Bronchial epithelial cell (primary cell): Measurements from ENCODE around the gene EYS. TPM values are rescaled to one million over a fixed set of nuclear protein-coding genes. Genes with fewer than 3 reads are reported as not detected.
"Not testable (repeated sequence)": the region's sequence is repeated elsewhere in the genome, so short reads cannot be mapped to it uniquely, and the experiment has no call there.

Experiments
- DNase-seq: peaks from one replicate; pipeline ENCODE4 v3.0.0-alpha.2; 2010; ENCODE audit warnings: low read depth
- FAIRE-seq: peaks from 2 replicates; lab custom pipeline; 2011; peaks lifted over from hg19 to GRCh38; lab: Jason Lieb, UNC
- H3K27me3 ChIP-seq: 2 replicates; pipeline ENCODE4 v1.5.1; 2011; ENCODE audit warnings: low read length; ENCODE audit not compliant: control insufficient read depth, insufficient read depth
- H3K36me3 ChIP-seq: 2 replicates; pipeline ENCODE4 v1.5.1; 2011; ENCODE audit warnings: low read length; ENCODE audit not compliant: control insufficient read depth, insufficient read depth
- H3K4me3 ChIP-seq: 2 replicates; pipeline ENCODE4 v1.5.1; 2011; ENCODE audit warnings: mild to moderate bottlenecking, low read depth, low read length, control low read depth
- CTCF ChIP-seq: IDR thresholded peaks from 2 replicates; pipeline ENCODE4 v1.5.1; 2011; ENCODE audit warnings: mild to moderate bottlenecking, moderate library complexity, low read length, control low read depth, inconsistent platforms; ENCODE audit not compliant: insufficient read depth, severe bottlenecking
- total RNA-seq: library from RNA; depleted of rRNA; stranded (reverse); fragments of >200 nt; gene quantifications from 2 replicates; pipeline ENCODE4 v1.2.1, GENCODE V29; 2014

The EYS gene
- total RNA-seq, 1 donor from 2014 or later = 0.53 TPM

DNA sequence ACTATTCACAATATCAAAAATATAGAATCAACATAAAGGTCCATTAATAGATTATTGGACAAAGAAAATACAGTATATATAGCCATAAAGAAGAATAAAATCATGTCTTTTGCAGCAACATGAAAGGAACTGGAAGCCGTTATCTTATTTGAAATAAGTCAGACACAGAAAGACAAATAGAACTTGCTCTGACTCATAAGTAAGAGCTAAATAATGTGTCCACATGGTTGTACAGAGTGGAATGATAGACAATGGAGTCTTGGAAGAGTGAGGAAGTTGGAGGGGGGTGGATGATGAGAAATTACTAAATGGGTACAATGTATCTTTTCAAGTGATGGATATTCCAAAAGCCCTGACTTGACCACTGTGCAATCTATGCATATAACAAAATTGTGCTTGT, 1457.9 kb downstream of the EYS start:
- no peak overlapping the region for H3K4me3 ChIP-seq
- DNase-seq (peak; percentile 61), FAIRE-seq (no peak)
- H3K36me3 ChIP-seq = no peaks in the 10 kb centered on the region
- no peaks in the 10 kb centered on the region for H3K27me3 ChIP-seq
- TF ChIP-seq CTCF = no peak

DNA sequence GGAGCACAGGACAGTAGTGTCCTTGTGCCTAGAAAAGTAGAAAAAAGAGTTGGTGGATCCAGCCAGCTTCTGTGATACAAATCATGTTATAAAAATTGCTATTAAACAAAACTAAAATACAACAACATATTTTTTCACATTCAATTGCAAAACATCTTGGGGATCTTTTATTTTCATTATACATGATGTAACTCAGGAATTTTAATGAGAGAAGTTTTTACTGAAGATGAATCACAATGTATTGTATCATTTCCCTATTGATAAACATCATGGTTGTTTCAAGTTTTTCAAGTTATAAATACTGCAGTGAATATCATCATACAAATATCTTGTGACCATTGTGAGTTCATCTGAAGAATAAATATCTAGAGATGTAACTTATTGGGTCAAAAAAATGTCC, 1463.4 kb downstream of the EYS start:
- no peaks in the 10 kb centered on the region for H3K36me3 ChIP-seq
- H3K27me3 ChIP-seq = no peaks in the 10 kb centered on the region
- H3K4me3 ChIP-seq = no peak overlapping the region
- no peak for TF ChIP-seq CTCF
- DNase-seq = peak; percentile 48
- no peak for FAIRE-seq

DNA sequence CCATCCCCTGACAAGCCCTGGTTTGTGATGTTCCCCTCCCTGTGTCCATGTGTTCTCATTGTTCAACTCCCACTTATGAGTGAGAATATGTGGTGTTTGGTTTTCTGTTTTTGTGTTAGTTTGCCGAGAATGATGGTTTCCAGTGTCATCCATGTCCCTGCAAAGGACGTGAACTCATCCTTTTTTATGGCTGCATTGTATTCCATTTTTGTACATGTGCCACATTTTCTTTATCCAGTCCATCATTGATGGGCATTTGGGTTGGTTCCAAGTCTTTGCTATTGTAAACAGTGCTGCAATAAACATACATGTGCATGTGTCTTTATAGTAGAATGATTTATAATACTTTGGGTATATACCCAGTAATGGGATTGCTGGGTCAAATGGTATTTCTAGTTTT, 1468.1 kb downstream of the EYS start:
- not testable (repeated sequence) for H3K4me3 ChIP-seq, FAIRE-seq, H3K27me3 ChIP-seq, DNase-seq, H3K36me3 ChIP-seq

DNA sequence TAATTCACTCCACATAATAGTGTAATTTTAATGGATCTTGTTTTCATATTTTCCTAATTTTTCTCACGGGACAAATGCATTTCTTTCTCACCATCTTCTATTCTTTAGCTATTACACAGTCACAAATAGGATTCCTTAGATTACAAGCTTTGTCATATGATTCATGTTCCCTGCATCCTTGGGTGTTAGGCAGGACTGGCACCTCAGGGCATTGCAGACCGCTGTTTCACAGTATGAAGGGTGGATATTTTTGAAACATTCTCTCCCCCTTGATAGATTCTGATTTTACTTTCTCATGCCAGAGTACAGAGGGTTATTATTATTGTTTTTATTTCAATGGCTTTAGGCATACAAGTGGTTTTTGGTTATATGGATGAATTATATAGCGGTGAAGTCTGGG, 1469.0 kb downstream of the EYS start:
- DNase-seq = no peak
- H3K27me3 ChIP-seq = no peaks in the 10 kb centered on the region
- TF ChIP-seq CTCF = no peak
- FAIRE-seq = no peak
- no peak overlapping the region for H3K4me3 ChIP-seq
- no peaks in the 10 kb centered on the region for H3K36me3 ChIP-seq

DNA sequence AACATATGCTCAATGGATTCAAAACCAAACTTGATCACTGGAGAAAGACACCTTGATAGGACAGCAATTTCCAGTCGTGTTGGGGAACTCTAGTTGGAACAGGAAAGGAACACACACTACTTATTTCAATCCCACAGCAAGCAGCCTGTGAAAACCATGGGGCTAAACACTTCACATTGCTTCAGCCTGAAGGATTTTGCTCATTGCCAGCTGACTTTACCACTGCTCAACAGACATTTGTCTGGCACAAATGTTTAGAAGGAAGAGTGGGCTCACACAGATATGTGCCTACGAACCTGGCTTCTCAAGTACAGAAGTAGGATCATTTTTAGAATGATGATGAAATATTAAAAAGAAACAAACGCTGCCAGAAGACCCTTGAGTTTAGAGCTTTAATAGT, 1473.3 kb downstream of the EYS start:
- FAIRE-seq (no peak), DNase-seq (no peak)
- Histone ChIP-seq H3K4me3 (no peak overlapping the region), H3K27me3 (no peaks in the 10 kb centered on the region), H3K36me3 (no peaks in the 10 kb centered on the region)
- no peak for TF ChIP-seq CTCF

- H3K36me3 ChIP-seq = no peaks in the 10 kb centered on the region
- no peak overlapping the region for H3K4me3 ChIP-seq
- no peak for TF ChIP-seq CTCF
- DNase-seq = peak; percentile 9
- no peak for FAIRE-seq
- no peaks in the 10 kb centered on the region for H3K27me3 ChIP-seq
Measured at GRCh38 chr6:64231928-64232327, 1475.1 kb downstream of the EYS start.

DNA sequence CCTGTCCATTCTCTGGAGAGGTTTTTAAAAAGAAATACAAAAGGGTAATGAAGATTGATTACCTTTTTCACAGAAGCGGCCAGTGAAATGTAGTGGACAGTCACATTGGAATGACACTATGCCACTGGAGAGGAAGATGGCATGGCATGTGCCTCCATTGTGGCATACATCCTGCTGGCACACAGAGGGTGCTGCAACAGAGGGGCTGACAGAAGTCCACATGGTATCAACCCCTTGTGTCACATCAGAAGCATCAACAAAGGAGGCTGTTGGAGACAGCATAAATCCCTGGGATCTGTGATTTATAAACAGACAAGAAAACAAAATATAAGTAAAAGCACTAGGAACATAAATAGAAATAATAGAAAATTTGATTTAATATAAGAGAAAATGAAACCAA, 1476.5 kb downstream of the EYS start:
- TF ChIP-seq CTCF = no peak
- H3K36me3 ChIP-seq = no peaks in the 10 kb centered on the region
- DNase-seq (no peak), FAIRE-seq (no peak)
- H3K4me3 ChIP-seq = no peak overlapping the region
- no peaks in the 10 kb centered on the region for H3K27me3 ChIP-seq
